Measurements from ENCODE around the gene TPMT. TPM values are rescaled to one million over a fixed set of nuclear protein-coding genes. Genes with fewer than 3 reads are reported as not detected.

TPMT gene
- total RNA-seq, 4 donors from 2014 or later: 6.3 to 9.6 (median 8.4) TPM

- intact Hi-C loops (cut with DNase I): no loop called here
- Histone ChIP-seq H3K4me1 (no peaks in the 10 kb centered on the region), H3K36me3 (no peaks in the 10 kb centered on the region), H3K9me3 (no peaks in the 10 kb centered on the region), H3K27ac (replicated peaks in 1 of 4) (no peak overlapping the region), H3K4me3 (no peak overlapping the region), H3K27me3 (no peaks in the 10 kb centered on the region)
- 86% methylated on average over 1 of the region's 1 CpG for WGBS
- DNase-seq (ENCODE audit: extremely low spot score): no peak
- TF ChIP-seq EP300 (IDR thresholded peaks at IDR 0.05) (no peak), POLR2A (IDR thresholded peaks at IDR 0.05; ENCODE audit: low read depth) (no peak), CTCF (IDR thresholded peaks at IDR 0.05) (no peak), POLR2AphosphoS5 (IDR thresholded peaks at IDR 0.05) (no peak)
These were observed 64.5 kb downstream of the TPMT start for GRCh38 chr6:18090349-18090786.

- no peaks in the 10 kb centered on the region for H3K36me3 ChIP-seq
- intact Hi-C loops (cut with DNase I): no loop called here
- H3K4me1 ChIP-seq: no peaks in the 10 kb centered on the region
- no peak overlapping the region for H3K27ac ChIP-seq (replicated peaks in 1 of 4)
- DNase-seq (ENCODE audit: extremely low spot score): no peak
- H3K27me3 ChIP-seq: no peaks in the 10 kb centered on the region
- no peak overlapping the region for H3K4me3 ChIP-seq
- no peaks in the 10 kb centered on the region for H3K9me3 ChIP-seq
- WGBS: 87% methylated on average over 5 of the region's 5 CpGs
- no peak for TF ChIP-seq EP300 (IDR thresholded peaks at IDR 0.05)
- no peak for TF ChIP-seq POLR2AphosphoS5 (IDR thresholded peaks at IDR 0.05)
- TF ChIP-seq CTCF (IDR thresholded peaks at IDR 0.05): no peak
- no peak for TF ChIP-seq POLR2A (IDR thresholded peaks at IDR 0.05; ENCODE audit: low read depth)
These were observed 66.2 kb downstream of the TPMT start for GRCh38 chr6:18088419-18089296.

- intact Hi-C loops (cut with DNase I): no loop called here
- TF ChIP-seq POLR2AphosphoS5 (IDR thresholded peaks at IDR 0.05) (no peak), CTCF (IDR thresholded peaks at IDR 0.05) (no peak), EP300 (IDR thresholded peaks at IDR 0.05) (no peak), POLR2A (IDR thresholded peaks at IDR 0.05; ENCODE audit: low read depth) (no peak)
- WGBS: 87% methylated on average over 5 of the region's 5 CpGs
These were observed 67.3 kb downstream of the TPMT start for GRCh38 chr6:18087396-18088165.

GRCh38 chr6:18081025-18081668 is 73.7 kb downstream of the TPMT start:
- H3K36me3 ChIP-seq: no peaks in the 10 kb centered on the region
- H3K9me3 ChIP-seq: no peaks in the 10 kb centered on the region
- WGBS: 88% methylated on average over 11 of the region's 11 CpGs
- no peak overlapping the region for H3K27ac ChIP-seq (replicated peaks in 1 of 4)
- TF ChIP-seq POLR2AphosphoS5 (IDR thresholded peaks at IDR 0.05): no peak
- TF ChIP-seq CTCF (IDR thresholded peaks at IDR 0.05): no peak
- no peak for TF ChIP-seq POLR2A (IDR thresholded peaks at IDR 0.05; ENCODE audit: low read depth)
- no peak for TF ChIP-seq EP300 (IDR thresholded peaks at IDR 0.05)
- H3K4me3 ChIP-seq: no peak overlapping the region
- no peaks in the 10 kb centered on the region for H3K27me3 ChIP-seq
- DNase-seq (ENCODE audit: extremely low spot score): no peak
- H3K4me1 ChIP-seq: peaks cover 0 to 8% (median 0%) of the 10 kb centered on the region in 4 donors
- intact Hi-C loops (cut with DNase I): no loop called here

More at GRCh38 chr6:18087396-18088165, 67.3 kb downstream of the TPMT start:
- H3K27ac ChIP-seq (replicated peaks in 1 of 4): no peak overlapping the region
- H3K27me3 ChIP-seq: no peaks in the 10 kb centered on the region
- H3K4me3 ChIP-seq: no peak overlapping the region
- H3K36me3 ChIP-seq: no peaks in the 10 kb centered on the region
- peaks cover 0 to 8% (median 0%) of the 10 kb centered on the region in 4 donors for H3K4me1 ChIP-seq
- H3K9me3 ChIP-seq: no peaks in the 10 kb centered on the region
- no peak for DNase-seq (ENCODE audit: extremely low spot score)

Measured in esophagus muscularis mucosa (tissue), 4 donors.